Testis (tissue), 3 donors: ENCODE data around the gene SH3RF3. TPM values are rescaled to one million over a fixed set of nuclear protein-coding genes. Genes with fewer than 3 reads are reported as not detected.

Experiments
- DNase-seq: peaks from one replicate; pipeline ENCODE4 v3.0.0-alpha.2; 2019
- H3K27ac ChIP-seq, 2 donors: fragments of 200-600 bp; sonication (generic); one replicate each; pipeline ENCODE4 v1.5.1; 2019
- H3K27me3 ChIP-seq: fragments of 200-600 bp; sonication (generic); one replicate; pipeline ENCODE4 v1.5.1; 2019
- H3K36me3 ChIP-seq: fragments of 200-600 bp; sonication (generic); one replicate; pipeline ENCODE4 v1.5.1; 2017; ENCODE audit warnings: low read depth; ENCODE audit errors: missing control alignments
- H3K4me1 ChIP-seq: fragments of 200-600 bp; sonication (generic); one replicate; pipeline ENCODE4 v1.5.1; 2019
- H3K4me3 ChIP-seq, 2 donors: fragments of 200-600 bp; sonication (generic); one replicate each; pipeline ENCODE4 v1.5.1; 2017 to 2019
- H3K9me3 ChIP-seq: fragments of 200-600 bp; sonication (generic); one replicate; pipeline ENCODE4 v1.5.1; 2017
- CTCF ChIP-seq, 3 experiments: fragments of 450-650 bp in 2 of 3; fragments of 200-600 bp in 1 of 3; sonication (generic) in 1 of 3; IDR thresholded peaks; one replicate each; pipeline ENCODE4 v1.5.1; 2016 to 2019; ENCODE audit warnings: antibody characterized with exemption in 3 of 3, mild to moderate bottlenecking in 2 of 3, moderate library complexity in 1 of 3
- POLR2A ChIP-seq: fragments of 450-650 bp; IDR thresholded peaks from one replicate; pipeline ENCODE4 v1.6.1; 2017; ENCODE audit warnings: antibody characterized with exemption, mild to moderate bottlenecking, moderate library complexity
- WGBS, 2 donors: methylation state at CpG; one replicate each; pipeline ENCODE4 v1.1.5; 2018; 5-methylcytosine and 5-hydroxymethylcytosine counted together
- intact Hi-C: fragments of 100-400 bp; cut with DNase I; formaldehyde crosslinking; loops from one replicate; pipeline ENCODE4 v1.15.1; 2023; ENCODE audit warnings: low total_unique reads
- polyA plus RNA-seq: library from polyadenylated mRNA; stranded (reverse); fragments of 350-450 nt; fragmentation: Illumina TruSeq; extraction: RNeasy Lipid Tissue Mini Kit (QIAGEN cat#74804); gene quantifications from one replicate; pipeline ENCODE4 v1.2.3, GENCODE V29; 2014; ENCODE audit warnings: low read depth, low replicate concordance; ENCODE audit not compliant: insufficient read depth
- total RNA-seq, 2 donors: library from RNA; depleted of rRNA; stranded (reverse); fragments of >200 nt; gene quantifications; one replicate each; pipeline ENCODE4 v1.2.3, GENCODE V29; 2016

The SH3RF3 gene
- total and polyA plus RNA-seq, 3 donors from 2014 or later: 9.3 to 20.1 (median 16.5) TPM

DNA sequence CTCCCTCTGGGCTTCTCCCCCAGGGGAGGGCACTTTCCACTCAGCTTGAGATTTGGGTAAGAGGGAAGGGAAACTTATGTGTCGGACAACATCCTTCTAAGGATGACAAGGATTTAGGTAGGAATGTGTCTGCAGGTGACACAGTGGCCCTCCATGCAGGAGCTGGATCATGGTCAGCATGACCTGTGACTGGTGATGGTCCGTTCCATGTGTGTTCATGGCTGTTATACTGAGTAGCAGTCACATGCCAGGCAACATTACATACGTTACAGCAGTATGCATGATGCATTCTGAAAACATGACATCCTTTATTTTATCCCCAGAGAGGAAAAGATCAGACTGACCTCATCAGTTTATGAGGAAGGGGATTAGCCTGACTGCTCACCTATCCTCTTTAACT lies 292.6 kb downstream of the SH3RF3 start:
- no peak for TF ChIP-seq CTCF (IDR thresholded peaks at IDR 0.05)
- no peak for TF ChIP-seq POLR2A
- 86 to 94% methylated on average over 3 of the region's 3 CpGs for WGBS, 2 donors
- intact Hi-C loops: no loop called here
- Histone ChIP-seq H3K36me3 (no peaks in the 10 kb centered on the region), H3K9me3 (no peaks in the 10 kb centered on the region), H3K4me3 (no peak overlapping the region), H3K27ac (no peak overlapping the region), H3K27me3 (no peaks in the 10 kb centered on the region), H3K4me1 (no peaks in the 10 kb centered on the region)
- DNase-seq: no peak

DNA sequence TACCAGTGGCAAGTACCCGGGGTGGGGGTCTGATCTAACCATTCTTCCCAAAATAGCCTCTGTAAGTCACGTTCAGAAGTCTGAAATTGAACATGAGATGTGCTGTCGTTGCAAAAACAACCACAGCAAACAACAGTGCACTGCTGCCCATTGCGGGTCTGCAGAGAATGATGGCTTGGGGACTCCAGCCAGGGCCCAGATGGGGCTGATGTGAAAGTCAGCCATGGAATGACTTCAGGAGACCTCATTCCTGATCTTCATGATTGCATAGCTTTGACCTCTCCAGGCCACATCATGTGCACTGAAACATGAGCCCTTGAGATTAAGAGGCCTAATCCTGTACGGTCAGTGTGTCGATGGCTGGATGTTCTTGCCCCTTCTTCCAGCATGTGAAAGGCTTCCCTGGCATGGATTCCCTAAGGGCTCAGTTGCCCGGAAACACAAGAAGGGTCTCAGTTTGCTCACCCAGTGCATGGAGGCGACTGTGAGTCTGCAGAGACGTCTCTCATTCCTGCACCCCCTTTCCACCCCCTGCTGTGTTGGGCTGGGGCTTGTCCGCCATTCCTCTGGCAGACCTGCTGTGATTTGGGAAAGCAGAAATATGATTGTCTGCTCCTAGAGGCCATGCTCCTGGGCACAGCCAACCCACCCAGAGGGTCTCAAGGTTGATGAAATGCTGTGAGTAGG lies 293.2 kb downstream of the SH3RF3 start:
- Histone ChIP-seq H3K27me3 (no peaks in the 10 kb centered on the region), H3K4me1 (no peaks in the 10 kb centered on the region), H3K36me3 (no peaks in the 10 kb centered on the region), H3K9me3 (no peaks in the 10 kb centered on the region), H3K27ac (no peak overlapping the region), H3K4me3 (no peak overlapping the region)
- intact Hi-C loops: no loop called here
- WGBS, 2 donors: 93 to 98% methylated on average over 8 to 10 of the region's 10 CpGs
- DNase-seq: no peak
- no peak for TF ChIP-seq CTCF (IDR thresholded peaks at IDR 0.05)
- TF ChIP-seq POLR2A: no peak

- WGBS, 2 donors: 83 to 88% methylated on average over 16 of the region's 16 CpGs
- no peak overlapping the region for H3K4me3 ChIP-seq
- no peak for DNase-seq
- intact Hi-C loops: no loop called here
- H3K4me1 ChIP-seq: no peaks in the 10 kb centered on the region
- TF ChIP-seq POLR2A (no peak), CTCF (IDR thresholded peaks at IDR 0.05) (no peak)
- no peak overlapping the region for H3K27ac ChIP-seq
- H3K27me3 ChIP-seq: no peaks in the 10 kb centered on the region
- no peaks in the 10 kb centered on the region for H3K9me3 ChIP-seq
- H3K36me3 ChIP-seq: no peaks in the 10 kb centered on the region
Measured at GRCh38 chr2:109422758-109423500, 293.9 kb downstream of the SH3RF3 start.

DNA sequence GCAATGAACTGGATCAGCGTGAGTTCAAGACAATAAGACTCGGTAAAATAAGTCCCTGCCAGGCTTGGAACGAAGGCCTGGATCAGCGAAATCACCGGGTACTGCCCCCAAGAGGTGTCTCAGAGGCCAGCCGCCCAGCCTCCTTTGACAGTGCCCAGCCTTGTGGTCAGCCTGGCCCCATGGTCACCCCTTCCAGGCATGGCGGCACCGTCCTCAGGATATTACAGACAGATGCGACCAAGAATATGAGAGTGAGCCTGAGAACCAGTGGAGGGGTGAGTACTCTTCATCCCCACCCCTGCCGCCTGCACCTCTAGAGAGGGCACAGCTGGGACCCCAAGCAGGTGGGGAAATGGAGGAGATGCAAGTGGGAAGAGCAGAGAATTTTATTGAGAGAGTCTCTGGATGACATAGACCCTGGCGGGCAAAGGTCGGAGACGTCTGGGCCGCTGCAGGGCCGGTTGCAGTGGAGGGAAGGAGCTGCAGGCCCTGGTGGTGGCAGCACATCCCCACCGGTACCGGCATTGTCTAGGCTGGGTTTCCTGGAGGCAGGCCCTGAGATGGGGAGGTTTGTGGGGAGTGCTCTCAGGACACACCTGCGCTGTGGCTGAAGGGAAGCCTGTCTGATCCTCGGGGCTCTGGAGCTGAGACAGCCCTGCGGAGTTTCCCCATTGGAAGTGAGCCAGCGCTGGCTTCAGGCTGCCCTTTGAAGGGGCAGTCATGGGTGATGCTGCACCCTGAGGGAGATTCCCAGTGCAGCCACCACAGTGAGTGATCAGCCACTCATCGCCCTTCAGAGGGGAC lies 294.8 kb downstream of the SH3RF3 start:
- no peak overlapping the region for H3K4me3 ChIP-seq
- no peaks in the 10 kb centered on the region for H3K9me3 ChIP-seq
- no peaks in the 10 kb centered on the region for H3K4me1 ChIP-seq
- TF ChIP-seq CTCF (IDR thresholded peaks at IDR 0.05) (no peak), POLR2A (no peak)
- WGBS, 2 donors: 91 to 94% methylated on average over 16 to 22 of the region's 22 CpGs
- H3K27ac ChIP-seq: no peak overlapping the region
- no peaks in the 10 kb centered on the region for H3K27me3 ChIP-seq
- no peaks in the 10 kb centered on the region for H3K36me3 ChIP-seq
- no peak for DNase-seq
- intact Hi-C loops: no loop called here
